HCT116 (cell line): ENCODE measurements around the gene TUG1. TPM values are rescaled to one million over a fixed set of nuclear protein-coding genes. Genes with fewer than 3 reads are reported as not detected.

ENCODE experiments used
- ATAC-seq: fragments of 200-7000 bp; cut with Tn5 transposase; 2 replicates; pipeline ENCODE4 v1.9.1; 2020; ENCODE audit warnings: mild to moderate bottlenecking, moderate library complexity
- BruUV-seq: library from RNA; stranded (reverse); fragments of 400-500 nt; replicated peaks from 2 replicates; lab custom pipeline; 2021; lab: Mats Ljungman, UMichigan
- CTCF ChIA-PET: fragments of 300-600 bp; sonication (Branson Sonifier 250); formaldehyde crosslinking; loops from one replicate; lab custom pipeline; 2021; ENCODE audit warnings: antibody characterized with exemption; lab: Charles Lee
- POLR2A ChIA-PET: fragments of 300-600, 350-600 bp; sonication (Branson Sonifier 250); formaldehyde crosslinking; loops from one replicate; lab custom pipeline; 2021; ENCODE audit warnings: antibody characterized with exemption; lab: Charles Lee
- RAD21 ChIA-PET, 2 experiments: fragments of 300-600 bp; sonication (Branson Sonifier 250); formaldehyde crosslinking; loops; one replicate each; lab custom pipeline; 2023; ENCODE audit warnings: low total read pairs in 2 of 2; ENCODE audit not compliant: uncharacterized antibody in 2 of 2, unreplicated experiment in 2 of 2, low non-redundant PET in 1 of 2; lab: Charles Lee
- DNase-seq: peaks from one replicate; pipeline ENCODE4 v3.0.0-alpha.2; 2010; ENCODE audit warnings: low read depth, low spot score
- H2AFZ ChIP-seq: fragments of 200-600 bp; shearing (Covaris generic), sonication (generic); 2 replicates; pipeline ENCODE4 v1.6.1; 2017; ENCODE audit warnings: low read depth, mixed run types, mixed read lengths, antibody characterized with exemption, low read length; ENCODE audit not compliant: poor library complexity, severe bottlenecking
- H3K27ac ChIP-seq: 2 replicates; pipeline ENCODE4 v1.5.1; 2012; ENCODE audit warnings: low read depth, low read length
- H3K27me3 ChIP-seq: fragments of 200-600 bp; sonication (generic); 2 replicates; pipeline ENCODE4 v1.6.1; 2016; ENCODE audit warnings: mixed run types, low read length, mixed read lengths; ENCODE audit not compliant: insufficient read depth
- H3K36me3 ChIP-seq, 2 experiments: fragments of 200-500 bp in 1 of 2; fragments of 200-600 bp in 1 of 2; sonication (Bioruptor generic) in 1 of 2; sonication (generic) in 1 of 2; 2 replicates each; pipeline versions ENCODE4 v1.5.1 to v1.6.1; 2014 to 2016; ENCODE audit warnings: low read length in 2 of 2, inconsistent platforms in 1 of 2, mixed read lengths in 1 of 2, mixed run types in 1 of 2; ENCODE audit not compliant: insufficient read depth in 2 of 2, control insufficient read depth in 1 of 2
- H3K4me1 ChIP-seq, 2 experiments: fragments of 200-600 bp in 1 of 2; sonication (generic) in 1 of 2; 2 replicates each; pipeline versions ENCODE4 v1.5.1 to v1.6.1; 2012 to 2017; ENCODE audit warnings: low read length in 2 of 2, inconsistent platforms in 1 of 2, mild to moderate bottlenecking in 1 of 2, mixed read lengths in 1 of 2, mixed run types in 1 of 2, moderate library complexity in 1 of 2; ENCODE audit not compliant: insufficient read depth in 2 of 2, control insufficient read depth in 1 of 2
- H3K4me2 ChIP-seq: fragments of 200-600 bp; sonication (generic); 2 replicates; pipeline ENCODE4 v1.6.1; 2017; ENCODE audit warnings: mixed run types, low read length, mixed read lengths
- H3K4me3 ChIP-seq, 2 experiments: fragments of 200-600 bp in 1 of 2; sonication (generic) in 1 of 2; replicated peaks in 1 of 2; 2 replicates each; pipeline ENCODE4 v1.5.1; 2011 to 2016; ENCODE audit warnings: low read length in 2 of 2, control low read depth in 1 of 2, low read depth in 1 of 2, mild to moderate bottlenecking in 1 of 2, mixed read lengths in 1 of 2, mixed run types in 1 of 2
- H3K79me2 ChIP-seq: fragments of 200-600 bp; sonication (generic); 2 replicates; pipeline ENCODE4 v1.6.1; 2017; ENCODE audit warnings: mild to moderate bottlenecking, mixed run types, low read length, moderate library complexity, mixed read lengths; ENCODE audit not compliant: insufficient read depth
- H3K9ac ChIP-seq: fragments of 200-600 bp; sonication (generic); 2 replicates; pipeline ENCODE4 v1.6.1; 2016; ENCODE audit warnings: low read length, mixed read lengths
- H3K9me2 ChIP-seq: fragments of 200-600 bp; sonication (generic), shearing (Covaris generic); 2 replicates; pipeline ENCODE4 v1.6.1; 2017; ENCODE audit warnings: mixed run types, mild to moderate bottlenecking, moderate library complexity; ENCODE audit not compliant: insufficient read depth
- H3K9me3 ChIP-seq, 2 experiments: fragments of 200-500 bp in 1 of 2; fragments of 200-600 bp in 1 of 2; sonication (Bioruptor generic) in 1 of 2; sonication (generic) in 1 of 2; 2 replicates each; pipeline ENCODE4 v1.6.1; 2014 to 2017; ENCODE audit warnings: low read length in 2 of 2, mixed read lengths in 2 of 2, inconsistent platforms in 1 of 2, low read depth in 1 of 2, mild to moderate bottlenecking in 1 of 2, mixed run types in 1 of 2, moderate library complexity in 1 of 2; ENCODE audit not compliant: control insufficient read depth in 1 of 2, insufficient read depth in 1 of 2
- H4K20me1 ChIP-seq: fragments of 200-600 bp; sonication (generic), shearing (Covaris generic); 2 replicates; pipeline ENCODE4 v1.6.1; 2017; ENCODE audit warnings: mixed run types, mild to moderate bottlenecking, moderate library complexity; ENCODE audit not compliant: insufficient read depth
- CBX3 ChIP-seq: IDR thresholded peaks from 2 replicates; pipeline ENCODE4 v1.6.1; 2012; ENCODE audit warnings: low read depth
- CTCF ChIP-seq, 3 experiments: fragments of 200-600 bp in 1 of 3; sonication (generic) in 1 of 3; IDR thresholded peaks in 2 of 3; conservative IDR thresholded peaks in 1 of 3; 2 replicates each; pipeline ENCODE4 v1.5.1; 2012 to 2017; ENCODE audit warnings: low read depth in 2 of 3, low read length in 2 of 3, antibody characterized with exemption in 1 of 3, borderline replicate concordance in 1 of 3, control low read depth in 1 of 3, mild to moderate bottlenecking in 1 of 3, mixed read lengths in 1 of 3, mixed run types in 1 of 3, moderate library complexity in 1 of 3; ENCODE audit not compliant: insufficient read depth in 1 of 3
- EGR1 ChIP-seq: IDR thresholded peaks from 2 replicates; pipeline ENCODE4 v1.6.1; 2012; ENCODE audit warnings: low read depth
- ELF1 ChIP-seq: IDR thresholded peaks from 2 replicates; pipeline ENCODE4 v1.6.1; 2012; ENCODE audit warnings: low read depth, borderline replicate concordance
- EZH2 ChIP-seq: fragments of 200-600 bp; sonication (generic); IDR thresholded peaks from 2 replicates; pipeline ENCODE4 v1.6.1; 2017; ENCODE audit warnings: antibody characterized with exemption, mixed run types
- EZH2phosphoT487 ChIP-seq: fragments of 200-600 bp; IDR thresholded peaks from 2 replicates; pipeline ENCODE4 v1.6.1; 2018; ENCODE audit warnings: antibody characterized with exemption, borderline replicate concordance
- FOSL1 ChIP-seq: IDR thresholded peaks from 2 replicates; pipeline ENCODE4 v1.6.1; 2012; ENCODE audit warnings: low read depth
- JUND ChIP-seq: IDR thresholded peaks from 2 replicates; pipeline ENCODE4 v1.6.1; 2012
- POLR2A ChIP-seq: IDR thresholded peaks from 2 replicates; pipeline ENCODE4 v1.7.0; 2011; ENCODE audit warnings: borderline replicate concordance; ENCODE audit not compliant: insufficient read depth, insufficient read length; ENCODE audit errors: extremely low read depth
- RAD21 ChIP-seq: IDR thresholded peaks from 2 replicates; pipeline ENCODE4 v1.6.1; 2012; ENCODE audit warnings: low read depth, mild to moderate bottlenecking
- SIN3A ChIP-seq: IDR thresholded peaks from 2 replicates; pipeline ENCODE4 v1.6.1; 2012; ENCODE audit warnings: low read depth
- SRF ChIP-seq: IDR thresholded peaks from 2 replicates; pipeline ENCODE4 v1.6.1; 2012; ENCODE audit warnings: low read depth
- YY1 ChIP-seq: IDR thresholded peaks from 2 replicates; pipeline ENCODE4 v1.6.1; 2011; ENCODE audit warnings: low read length, low read depth, moderate library complexity, mild to moderate bottlenecking; ENCODE audit not compliant: insufficient replicate concordance; ENCODE audit errors: extremely low read depth
- ZBTB33 ChIP-seq: IDR thresholded peaks from 2 replicates; pipeline ENCODE4 v1.6.1; 2011; ENCODE audit warnings: mild to moderate bottlenecking, low read length, moderate library complexity; ENCODE audit not compliant: insufficient replicate concordance; ENCODE audit errors: extremely low read depth
- ZFX ChIP-seq: fragments of 450-650 bp; IDR thresholded peaks from 2 replicates; pipeline ENCODE4 v1.6.1; 2017
- ZNF274 ChIP-seq: fragments of 200-500 bp; sonication (Bioruptor generic); IDR thresholded peaks from 2 replicates; pipeline ENCODE4 v1.6.1; 2014; ENCODE audit warnings: mild to moderate bottlenecking, low read depth, low read length, inconsistent platforms
- intact Hi-C: fragments of 100-400 bp; cut with micrococcal nuclease; formaldehyde crosslinking; loops from 2 replicates; pipeline ENCODE4 v1.10.0; 2022
- total RNA-seq: library from RNA; stranded (reverse); gene quantifications from one replicate; pipeline ENCODE4 v1.2.1, GENCODE V29; 2021; ENCODE audit not compliant: unreplicated experiment

The TUG1 gene
- total RNA-seq, 1 experiment from 2014 or later: 45.0 TPM

DNA sequence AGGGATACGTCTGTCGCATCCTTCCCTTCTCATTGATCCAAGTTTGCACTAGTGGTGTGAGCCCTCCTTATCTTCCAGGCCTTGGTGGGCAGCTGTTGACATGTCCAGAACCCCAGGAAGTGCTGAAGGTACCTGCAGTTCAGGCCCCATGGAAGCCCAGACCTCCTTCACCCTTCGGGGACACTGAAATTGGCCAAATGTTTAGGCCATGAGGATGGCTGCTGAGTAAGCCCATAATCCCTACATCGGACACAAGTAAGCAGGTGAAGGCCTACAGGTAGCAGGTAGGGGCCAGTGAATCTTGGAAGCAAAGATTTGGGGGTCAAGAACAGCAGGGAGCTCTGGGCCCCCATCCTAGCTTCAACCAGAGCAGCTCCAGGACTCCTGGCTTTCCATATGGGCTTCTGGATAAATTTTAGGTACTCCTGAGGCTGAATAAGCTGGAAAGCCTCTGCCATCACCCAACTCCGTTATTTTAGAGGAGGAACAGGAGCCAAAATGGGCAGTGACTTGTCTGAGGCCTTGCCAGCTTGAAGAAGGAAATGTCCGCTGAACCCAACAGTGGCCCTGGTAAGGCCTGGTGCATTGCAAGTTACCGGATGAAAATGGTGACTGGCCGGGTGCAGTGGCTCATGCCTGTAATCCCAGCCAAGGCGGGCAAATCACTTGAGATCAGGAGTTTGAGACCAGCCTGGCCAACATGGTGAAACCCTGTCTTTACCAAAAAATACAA is 45.7 kb upstream of the TUG1 start:
- POLR2A ChIA-PET: no interaction called here

More for the DNA sequence above, 45.7 kb upstream of the TUG1 start:
- no peak overlapping the region for H3K4me2 ChIP-seq
- H3K4me3 ChIP-seq: no peak overlapping the region
- no peaks in the 10 kb centered on the region for H3K4me1 ChIP-seq
- CTCF ChIA-PET: interaction anchor here (1.9 kb wide), 1 partner anchor 160 kb away, joined by 7 read pairs; no protein-coding TSS in a partner anchor
- no peaks in the 10 kb centered on the region for H4K20me1 ChIP-seq
- TF ChIP-seq CBX3 (no peak), POLR2A (no peak), RAD21 (no peak), CTCF (IDR thresholded peaks at IDR 0.05 in 2 of 3, conservative IDR thresholded peaks at IDR 0.05 in 1 of 3; ENCODE audit: borderline replicate concordance in 1 of 3, insufficient read depth in 1 of 3, low read depth in 2 of 3, low read length in 2 of 3) (no peak), ZFX (no peak), ZNF274 (no peak), SRF (no peak), ZBTB33 (no peak), SIN3A (no peak), JUND (no peak), ELF1 (no peak), EGR1 (no peak), YY1 (no peak), FOSL1 (no peak), EZH2 (no peak), EZH2phosphoT487 (no peak)
- intact Hi-C loops: loop anchor here (10.0 kb wide), 1 partner anchor 289 kb away; the partner anchor contains the start of gene SLC35E4
- H3K9me3 ChIP-seq: no peaks in the 10 kb centered on the region
- ATAC-seq (no peak), DNase-seq (no peak)
- no peaks in the 10 kb centered on the region for H3K9me2 ChIP-seq
- RAD21 ChIA-PET: interaction anchor here in 1 of 2 experiments (0.6 kb wide), 1 partner anchor 156 kb away, joined by 3 read pairs; no protein-coding TSS in a partner anchor
- H2AFZ ChIP-seq: no peak overlapping the region
- no TSS peak for BruUV-seq
- no peak overlapping the region for H3K27ac ChIP-seq
- H3K27me3 ChIP-seq: no peaks in the 10 kb centered on the region
- peaks cover 3 to 10% of the 10 kb centered on the region in 2 experiments; a peak in 3 of 4 replicates for H3K36me3 ChIP-seq
- no peaks in the 10 kb centered on the region for H3K79me2 ChIP-seq
- no peak overlapping the region for H3K9ac ChIP-seq
